ENCODE results near the gene PLCG2.

PLCG2 gene

DNA sequence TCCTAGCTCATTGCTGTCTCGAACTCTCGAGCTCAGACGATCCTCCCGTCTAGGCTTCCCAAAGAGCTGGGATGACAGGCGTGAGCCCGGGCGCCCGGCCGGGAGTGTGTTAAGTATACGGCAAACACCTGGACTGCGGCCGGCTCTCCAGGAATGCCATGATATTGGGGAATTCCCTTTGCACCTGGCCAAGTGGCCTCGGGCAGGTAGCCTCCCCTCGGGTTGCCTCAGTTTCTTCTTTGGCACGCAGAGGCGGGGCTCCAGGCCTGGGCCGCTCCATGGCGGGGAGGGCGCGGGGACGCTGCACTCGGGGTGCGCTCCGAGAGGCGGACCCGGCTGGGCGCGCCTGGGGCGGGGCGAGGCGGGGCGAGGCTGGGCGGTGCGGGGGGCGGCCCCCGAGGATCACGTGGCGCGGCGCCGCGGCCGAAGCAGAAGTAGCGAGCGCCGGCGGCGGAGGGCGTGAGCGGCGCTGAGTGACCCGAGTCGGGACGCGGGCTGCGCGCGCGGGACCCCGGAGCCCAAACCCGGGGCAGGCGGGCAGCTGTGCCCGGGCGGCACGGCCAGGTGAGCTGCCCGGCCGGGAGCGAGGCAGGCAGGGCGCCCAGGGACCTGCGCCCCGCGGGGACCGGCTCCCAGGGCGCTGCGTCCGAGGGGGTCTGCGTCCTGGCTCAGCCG lies at the start of gene PLCG2:
Gene PLCG2, plus strand, starts transcription at position 431 of the 675 bp plus-strand sequence. CDS start 6,699 bp downstream, outside the sequence.
- peak within 1 kb of the TSS; percentile 74 for H3K4me3 ChIP-seq (ENCODE audit: low read depth, low read length)
- peak; percentile 87 for DNase-seq (ENCODE audit: low read depth)
- TF ChIP-seq, protein P1, sequence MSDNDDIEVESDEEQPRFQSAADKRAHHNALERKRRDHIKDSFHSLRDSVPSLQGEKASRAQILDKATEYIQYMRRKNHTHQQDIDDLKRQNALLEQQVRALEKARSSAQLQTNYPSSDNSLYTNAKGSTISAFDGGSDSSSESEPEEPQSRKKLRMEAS (IDR thresholded peaks at IDR 0.05; ENCODE audit: low read depth, low read length): peak; percentile 76; the same call in 1 of the 2 replicates
- TF ChIP-seq, protein P2, sequence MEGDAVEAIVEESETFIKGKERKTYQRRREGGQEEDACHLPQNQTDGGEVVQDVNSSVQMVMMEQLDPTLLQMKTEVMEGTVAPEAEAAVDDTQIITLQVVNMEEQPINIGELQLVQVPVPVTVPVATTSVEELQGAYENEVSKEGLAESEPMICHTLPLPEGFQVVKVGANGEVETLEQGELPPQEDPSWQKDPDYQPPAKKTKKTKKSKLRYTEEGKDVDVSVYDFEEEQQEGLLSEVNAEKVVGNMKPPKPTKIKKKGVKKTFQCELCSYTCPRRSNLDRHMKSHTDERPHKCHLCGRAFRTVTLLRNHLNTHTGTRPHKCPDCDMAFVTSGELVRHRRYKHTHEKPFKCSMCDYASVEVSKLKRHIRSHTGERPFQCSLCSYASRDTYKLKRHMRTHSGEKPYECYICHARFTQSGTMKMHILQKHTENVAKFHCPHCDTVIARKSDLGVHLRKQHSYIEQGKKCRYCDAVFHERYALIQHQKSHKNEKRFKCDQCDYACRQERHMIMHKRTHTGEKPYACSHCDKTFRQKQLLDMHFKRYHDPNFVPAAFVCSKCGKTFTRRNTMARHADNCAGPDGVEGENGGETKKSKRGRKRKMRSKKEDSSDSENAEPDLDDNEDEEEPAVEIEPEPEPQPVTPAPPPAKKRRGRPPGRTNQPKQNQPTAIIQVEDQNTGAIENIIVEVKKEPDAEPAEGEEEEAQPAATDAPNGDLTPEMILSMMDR (IDR thresholded peaks at IDR 0.05; ENCODE audit: low read depth, low read length): no peak
- peak; percentile 68 for TF ChIP-seq POLR2A (IDR thresholded peaks at IDR 0.05; ENCODE audit: extremely low read depth, insufficient read length)
- TF ChIP-seq MYC (IDR thresholded peaks at IDR 0.05; ENCODE audit: low read depth, low read length): no peak

DNA sequence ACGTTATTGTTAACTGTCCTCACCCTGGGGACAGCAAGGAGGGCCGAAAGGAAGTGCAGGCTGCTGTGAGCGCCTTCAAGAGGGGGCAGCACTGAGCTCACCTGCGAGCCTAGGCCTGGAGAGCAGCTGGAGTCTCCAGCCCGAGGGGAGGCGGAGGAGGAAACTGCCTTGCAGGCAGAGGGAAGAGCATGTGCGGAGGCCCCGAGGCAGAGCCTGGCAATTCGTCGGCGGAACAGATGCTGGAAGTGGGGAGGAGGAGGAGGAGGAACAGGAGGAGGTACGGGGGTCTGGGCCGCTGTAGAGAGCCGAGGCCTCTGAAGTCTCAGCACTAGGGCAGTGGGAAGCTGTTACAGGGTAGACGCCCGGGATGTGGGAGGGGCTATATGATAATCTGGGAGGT lies 49.6 kb upstream of the PLCG2 start:
- TF ChIP-seq MYC (IDR thresholded peaks at IDR 0.05; ENCODE audit: low read depth, low read length) (no peak), POLR2A (IDR thresholded peaks at IDR 0.05; ENCODE audit: extremely low read depth, insufficient read length) (no peak)
- TF ChIP-seq, protein P2 (IDR thresholded peaks at IDR 0.05; ENCODE audit: low read depth, low read length): peak; percentile 25
- no peak overlapping the region for H3K4me3 ChIP-seq (ENCODE audit: low read depth, low read length)

DNA sequence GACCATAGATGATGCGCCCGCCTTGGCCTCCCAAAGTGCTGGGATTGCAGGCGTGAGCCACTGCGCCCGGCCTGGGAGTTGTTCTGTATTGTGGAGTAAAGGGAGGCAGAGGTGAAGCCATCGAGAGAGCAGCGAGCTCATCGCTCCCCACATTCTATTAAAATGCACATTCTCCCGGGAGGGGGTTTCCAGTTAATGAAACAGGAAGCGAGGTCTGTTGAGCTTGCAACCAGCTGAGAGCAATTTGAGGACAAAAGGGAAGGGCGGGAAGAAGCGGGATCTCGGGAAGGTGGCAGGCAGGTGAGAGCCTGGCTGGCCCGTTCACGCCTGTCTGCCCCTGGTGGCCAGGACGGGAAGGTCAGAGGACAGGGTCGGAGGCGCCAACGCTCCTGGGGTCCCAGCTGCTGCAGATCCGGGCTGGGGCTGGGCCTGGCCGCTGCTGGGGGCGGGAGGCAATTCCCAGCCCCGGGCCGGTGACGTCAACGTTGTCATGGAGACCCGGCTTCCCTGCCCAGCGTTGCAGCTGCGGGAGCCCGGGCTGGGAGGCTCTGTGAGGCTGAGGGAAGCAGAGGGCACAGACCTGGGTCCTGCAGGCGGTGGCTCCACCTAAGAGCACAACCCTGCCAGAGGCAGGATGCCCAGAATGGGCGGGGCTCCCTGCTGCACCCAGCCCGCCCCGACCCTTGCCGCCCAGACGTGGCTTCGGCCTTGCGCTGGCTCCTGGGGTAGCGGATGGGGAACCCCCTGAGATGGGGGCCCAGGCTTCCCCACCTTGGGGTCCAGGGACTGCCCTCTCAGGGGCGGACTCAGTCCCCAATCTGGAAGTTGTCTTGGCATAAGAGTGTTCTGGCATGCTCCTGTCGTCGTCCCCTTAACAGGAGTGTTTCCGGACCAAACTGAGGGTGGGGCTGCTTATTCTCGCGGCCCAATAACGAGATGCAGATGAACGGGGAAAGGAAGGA lies 48.7 kb upstream of the PLCG2 start:
- H3K4me3 ChIP-seq (ENCODE audit: low read depth, low read length): no peak overlapping the region
- TF ChIP-seq, protein P2 (IDR thresholded peaks at IDR 0.05; ENCODE audit: low read depth, low read length): peak; percentile 52
- TF ChIP-seq MYC (IDR thresholded peaks at IDR 0.05; ENCODE audit: low read depth, low read length): no peak
- DNase-seq (ENCODE audit: low read depth): peak; percentile 56

More for the DNA sequence above, 49.6 kb upstream of the PLCG2 start:
- DNase-seq (ENCODE audit: low read depth): peak; percentile 55

DNA sequence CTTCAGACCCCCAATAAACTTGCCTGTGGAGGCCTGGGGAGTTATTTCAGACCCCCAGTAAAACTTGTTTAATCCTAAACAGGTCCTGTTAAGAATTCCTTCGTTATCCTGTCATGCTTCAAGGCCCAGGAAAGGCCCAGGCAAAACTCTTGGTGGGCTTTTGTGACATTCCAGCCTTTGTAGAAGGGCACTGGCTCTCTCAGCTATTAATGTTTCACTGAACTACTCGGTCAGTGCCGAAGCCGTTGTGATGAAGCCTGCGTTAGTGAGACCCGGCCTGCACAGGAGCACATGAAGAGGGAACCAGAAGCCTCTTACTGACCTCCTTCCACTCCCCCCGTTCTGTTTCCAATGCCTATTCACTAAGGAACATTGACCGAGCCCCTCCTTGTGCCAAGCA lies 47.4 kb upstream of the PLCG2 start:
- DNase-seq (ENCODE audit: low read depth): no peak
- TF ChIP-seq POLR2A (IDR thresholded peaks at IDR 0.05; ENCODE audit: extremely low read depth, insufficient read length) (no peak), MYC (IDR thresholded peaks at IDR 0.05; ENCODE audit: low read depth, low read length) (no peak)
- TF ChIP-seq, protein P2 (IDR thresholded peaks at IDR 0.05; ENCODE audit: low read depth, low read length): no peak
- TF ChIP-seq, protein P1 (IDR thresholded peaks at IDR 0.05; ENCODE audit: low read depth, low read length): no peak
- H3K4me3 ChIP-seq (ENCODE audit: low read depth, low read length): no peak overlapping the region

DNA sequence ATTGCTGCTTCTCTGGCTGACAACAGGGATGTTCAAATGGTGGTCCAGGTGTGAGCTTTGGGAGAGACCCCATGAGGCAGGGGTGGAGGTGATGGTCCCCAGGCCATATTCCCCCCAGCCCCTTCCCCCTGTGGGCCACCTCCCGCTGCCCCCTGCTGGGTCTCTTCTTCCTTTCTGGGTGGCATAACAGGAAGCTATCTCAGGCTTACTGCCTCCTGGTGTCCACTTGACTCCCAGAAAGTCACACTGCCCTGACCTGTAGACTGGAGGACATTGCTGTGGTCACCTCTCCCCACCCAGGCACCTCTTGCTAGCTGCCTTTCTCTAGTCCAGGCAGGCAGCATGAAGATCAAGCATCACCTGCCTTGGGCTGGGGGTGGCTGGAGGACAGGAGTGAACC lies 46.4 kb upstream of the PLCG2 start:
- no peak overlapping the region for H3K4me3 ChIP-seq (ENCODE audit: low read depth, low read length)
- no peak for TF ChIP-seq POLR2A (IDR thresholded peaks at IDR 0.05; ENCODE audit: extremely low read depth, insufficient read length)
- TF ChIP-seq, protein P2 (IDR thresholded peaks at IDR 0.05; ENCODE audit: low read depth, low read length): peak; percentile 11
- no peak for DNase-seq (ENCODE audit: low read depth)

Data from NB4 (cell line).